ENCODE results near the gene SOCS3.

DNA sequence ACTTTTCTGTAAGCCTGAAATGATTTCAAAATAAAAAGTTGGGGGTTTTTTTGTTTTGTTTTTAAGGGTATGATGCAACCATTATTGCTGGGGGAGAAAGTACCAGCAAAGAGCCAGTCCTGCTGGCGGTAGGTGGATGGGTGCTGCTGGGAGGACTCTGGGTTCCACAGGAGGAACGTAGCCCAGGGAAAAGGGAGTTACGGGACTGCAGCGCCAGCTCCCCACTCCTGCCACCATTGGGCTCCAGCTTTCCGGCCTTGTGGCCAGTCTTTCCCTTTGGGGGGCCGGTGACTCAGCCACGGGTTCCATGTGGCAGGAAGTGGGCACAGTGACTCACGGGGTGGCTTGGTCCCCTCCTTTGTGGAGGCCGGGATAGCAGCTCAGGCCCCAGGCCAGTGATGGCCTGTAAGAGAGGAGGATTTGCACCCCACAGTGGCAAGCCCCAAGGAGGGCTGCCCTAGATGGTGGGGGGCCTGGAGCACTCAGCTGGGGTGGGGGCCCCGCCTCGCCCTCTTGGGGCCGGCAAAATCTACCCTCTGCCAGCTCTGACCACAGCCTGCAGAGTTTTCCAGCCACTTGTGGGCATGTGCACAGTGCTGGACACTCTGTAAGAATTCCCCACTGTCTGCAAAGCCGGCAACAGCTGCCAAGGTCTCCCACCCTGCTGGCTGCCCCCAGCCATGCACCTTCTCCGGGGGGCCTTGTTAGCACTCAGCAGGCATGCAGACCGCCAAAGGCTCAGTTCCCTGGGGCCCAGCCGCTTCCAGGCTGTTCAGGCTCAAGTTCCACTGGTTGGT lies 30.4 kb downstream of the SOCS3 start:
- TF ChIP-seq EZH2 (IDR thresholded peaks at IDR 0.05; ENCODE audit: insufficient read depth, poor library complexity, severe bottlenecking) = no peak
- TF ChIP-seq EZH2phosphoT487 (IDR thresholded peaks at IDR 0.05; ENCODE audit: insufficient read depth, low read depth) = no peak
